Neural cell (in vitro differentiated cells): Measurements from ENCODE around the gene SYT11.

Experiments used
- CTCF ChIP-seq: fragments of 450-650 bp; IDR thresholded peaks from 2 replicates; pipeline ENCODE4 v1.5.1; 2014; ENCODE audit warnings: antibody characterized with exemption, mild to moderate bottlenecking, moderate library complexity; ENCODE audit not compliant: poor library complexity, severe bottlenecking
- EP300 ChIP-seq: fragments of 450-650 bp; conservative IDR thresholded peaks from 2 replicates; pipeline ENCODE4 v1.6.1; 2014; ENCODE audit warnings: antibody characterized with exemption, mild to moderate bottlenecking, moderate library complexity; ENCODE audit not compliant: poor library complexity, severe bottlenecking
- EZH2 ChIP-seq: fragments of 200-600, 300-800 bp; shearing (Covaris generic), sonication (generic); IDR thresholded peaks from 2 replicates; pipeline ENCODE4 v1.6.1; 2014; ENCODE audit warnings: antibody characterized with exemption, low read length, borderline replicate concordance, mild to moderate bottlenecking; ENCODE audit not compliant: insufficient read depth, poor library complexity, severe bottlenecking
- MXI1 ChIP-seq: fragments of 450-650 bp; conservative IDR thresholded peaks from 2 replicates; pipeline ENCODE4 v1.6.1; 2014; ENCODE audit warnings: antibody characterized with exemption, mild to moderate bottlenecking; ENCODE audit not compliant: poor library complexity, severe bottlenecking
- POLR2AphosphoS5 ChIP-seq: IDR thresholded peaks from 2 replicates; pipeline ENCODE4 v1.6.1; 2012
- RAD21 ChIP-seq: fragments of 450-650 bp; conservative IDR thresholded peaks from 2 replicates; pipeline ENCODE4 v1.6.1; 2014; ENCODE audit warnings: antibody characterized with exemption, mild to moderate bottlenecking, moderate library complexity
- REST ChIP-seq: IDR thresholded peaks from 2 replicates; pipeline ENCODE4 v1.6.1; 2012; ENCODE audit warnings: borderline replicate concordance
- SMC3 ChIP-seq: fragments of 450-650 bp; conservative IDR thresholded peaks from 2 replicates; pipeline ENCODE4 v1.6.1; 2014; ENCODE audit warnings: antibody characterized with exemption, mild to moderate bottlenecking, moderate library complexity; ENCODE audit not compliant: poor library complexity
- TAF1 ChIP-seq: IDR thresholded peaks from 2 replicates; pipeline ENCODE4 v1.6.1; 2012; ENCODE audit warnings: low read depth

- no peak for TF ChIP-seq POLR2AphosphoS5
- TF ChIP-seq CTCF = no peak
- no peak for TF ChIP-seq EZH2
- no peak for TF ChIP-seq MXI1
- TF ChIP-seq EP300 = no peak
- no peak for TF ChIP-seq SMC3
- no peak for TF ChIP-seq REST
- TF ChIP-seq RAD21 = no peak
- no peak for TF ChIP-seq TAF1
Observed at GRCh38 chr1:155816351-155816750, 43.0 kb upstream of the SYT11 start.
